Tibial artery (tissue), 4 donors: ENCODE measurements around the gene ABLIM2.

Source experiments
- DNase-seq, 2 donors: peaks; one replicate each; pipeline ENCODE4 v3.0.0-alpha.2; 2019
- H3K27ac ChIP-seq, 2 donors: fragments of 200-600 bp; sonication (generic) in 1 of 2; 1 replicate in 1 of 2; 2 replicates in 1 of 2; pipeline ENCODE4 v1.5.1; 2018 to 2019; ENCODE audit warnings: mild to moderate bottlenecking in 1 of 2
- H3K27me3 ChIP-seq, 2 donors: fragments of 200-600 bp; sonication (generic) in 1 of 2; one replicate each; pipeline versions ENCODE4 v1.5.1 to v1.6.0; 2016 to 2019
- H3K36me3 ChIP-seq, 3 donors: fragments of 200-600 bp; sonication (generic) in 2 of 3; one replicate each; pipeline ENCODE4 v1.5.1; 2016 to 2019; ENCODE audit warnings: mild to moderate bottlenecking in 2 of 3
- H3K4me1 ChIP-seq, 4 donors: fragments of 200-600 bp; sonication (generic) in 2 of 4; 1 replicate in 3 of 4; 2 replicates in 1 of 4; pipeline ENCODE4 v1.5.1; 2016 to 2019
- H3K4me3 ChIP-seq, 2 donors: fragments of 200-600 bp; sonication (generic) in 1 of 2; 1 replicate in 1 of 2; 2 replicates in 1 of 2; pipeline ENCODE4 v1.5.1; 2018 to 2019; ENCODE audit warnings: mild to moderate bottlenecking in 2 of 2
- H3K9me3 ChIP-seq, 3 donors: fragments of 200-600 bp; sonication (generic) in 1 of 3; one replicate each; pipeline ENCODE4 v1.5.1; 2016 to 2019
- intact Hi-C: fragments of 100-400 bp; cut with DNase I; formaldehyde crosslinking; loops from one replicate; pipeline ENCODE4 v1.15.0; 2023; ENCODE audit warnings: low total_unique reads
- TF ChIP-seq, protein P1 (sequence below), 2 experiments: fragments of 200-600 bp in 1 of 2; fragments of 450-650 bp in 1 of 2; IDR thresholded peaks; one replicate each; pipeline ENCODE4 v1.5.1; 2017 to 2019; ENCODE audit warnings: antibody characterized with exemption in 2 of 2, mild to moderate bottlenecking in 1 of 2, moderate library complexity in 1 of 2

ABLIM2 gene

DNA sequence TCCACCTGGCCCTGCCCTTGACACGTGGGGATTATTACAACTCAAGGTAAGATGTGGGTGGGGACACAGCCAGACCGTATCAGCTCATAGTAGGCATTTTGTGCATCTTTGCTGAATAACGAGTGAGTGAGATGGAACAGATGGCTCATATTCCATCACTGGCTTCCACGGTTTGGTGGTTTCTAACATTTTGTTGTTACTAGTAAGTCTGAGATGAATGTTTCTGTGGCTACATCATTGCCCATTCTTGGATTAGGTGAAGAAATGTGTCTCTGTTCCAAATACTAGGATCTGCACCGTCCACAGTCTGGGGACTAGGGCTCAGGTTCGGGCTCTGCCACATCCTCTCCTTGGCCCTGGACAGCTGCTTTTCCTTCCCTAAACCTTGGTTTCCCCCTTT, 3.6 kb downstream of the ABLIM2 start:
- no peaks in the 10 kb centered on the region for H3K36me3 ChIP-seq
- no peak overlapping the region for H3K27ac ChIP-seq
- H3K4me3 ChIP-seq = no peak overlapping the region
- peaks cover 0 to 36% (median 28%) of the 10 kb centered on the region in 4 donors for H3K4me1 ChIP-seq
- no peaks in the 10 kb centered on the region for H3K27me3 ChIP-seq
- intact Hi-C loops = loop anchor here (5.0 kb wide), 1 partner anchor 272 kb away; no protein-coding TSS in a partner anchor
- no peaks in the 10 kb centered on the region for H3K9me3 ChIP-seq
- no peak for DNase-seq
- TF ChIP-seq, protein P1, sequence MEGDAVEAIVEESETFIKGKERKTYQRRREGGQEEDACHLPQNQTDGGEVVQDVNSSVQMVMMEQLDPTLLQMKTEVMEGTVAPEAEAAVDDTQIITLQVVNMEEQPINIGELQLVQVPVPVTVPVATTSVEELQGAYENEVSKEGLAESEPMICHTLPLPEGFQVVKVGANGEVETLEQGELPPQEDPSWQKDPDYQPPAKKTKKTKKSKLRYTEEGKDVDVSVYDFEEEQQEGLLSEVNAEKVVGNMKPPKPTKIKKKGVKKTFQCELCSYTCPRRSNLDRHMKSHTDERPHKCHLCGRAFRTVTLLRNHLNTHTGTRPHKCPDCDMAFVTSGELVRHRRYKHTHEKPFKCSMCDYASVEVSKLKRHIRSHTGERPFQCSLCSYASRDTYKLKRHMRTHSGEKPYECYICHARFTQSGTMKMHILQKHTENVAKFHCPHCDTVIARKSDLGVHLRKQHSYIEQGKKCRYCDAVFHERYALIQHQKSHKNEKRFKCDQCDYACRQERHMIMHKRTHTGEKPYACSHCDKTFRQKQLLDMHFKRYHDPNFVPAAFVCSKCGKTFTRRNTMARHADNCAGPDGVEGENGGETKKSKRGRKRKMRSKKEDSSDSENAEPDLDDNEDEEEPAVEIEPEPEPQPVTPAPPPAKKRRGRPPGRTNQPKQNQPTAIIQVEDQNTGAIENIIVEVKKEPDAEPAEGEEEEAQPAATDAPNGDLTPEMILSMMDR (IDR thresholded peaks at IDR 0.05) = no peak

DNA sequence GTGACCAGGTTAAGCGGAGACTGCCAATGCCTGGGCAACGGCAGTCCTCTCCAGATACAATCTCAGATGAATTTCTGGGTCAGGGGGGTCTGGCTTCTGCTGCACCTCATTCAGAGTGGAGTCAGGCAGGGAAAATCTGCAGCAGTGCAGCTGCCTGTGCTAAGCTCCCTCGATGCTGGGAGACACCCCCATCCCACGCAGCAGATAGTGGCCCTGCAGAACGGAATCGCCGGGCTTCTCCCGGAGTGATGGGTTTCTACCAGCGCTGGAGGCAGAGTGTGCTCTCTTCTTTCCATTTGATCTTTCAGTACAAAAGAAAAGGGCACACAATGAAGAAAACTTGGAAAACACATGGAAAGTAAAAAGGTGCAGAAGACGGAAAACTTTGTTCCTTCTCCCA, 5.2 kb downstream of the ABLIM2 start:
- intact Hi-C loops = no loop called here
- peaks cover 0 to 27% (median 19%) of the 10 kb centered on the region in 4 donors for H3K4me1 ChIP-seq
- no peak for DNase-seq
- no peaks in the 10 kb centered on the region for H3K27me3 ChIP-seq
- no peak overlapping the region for H3K4me3 ChIP-seq
- H3K36me3 ChIP-seq = no peaks in the 10 kb centered on the region
- TF ChIP-seq, protein P1 (IDR thresholded peaks at IDR 0.05) = no peak
- H3K27ac ChIP-seq = no peak overlapping the region
- no peaks in the 10 kb centered on the region for H3K9me3 ChIP-seq

DNA sequence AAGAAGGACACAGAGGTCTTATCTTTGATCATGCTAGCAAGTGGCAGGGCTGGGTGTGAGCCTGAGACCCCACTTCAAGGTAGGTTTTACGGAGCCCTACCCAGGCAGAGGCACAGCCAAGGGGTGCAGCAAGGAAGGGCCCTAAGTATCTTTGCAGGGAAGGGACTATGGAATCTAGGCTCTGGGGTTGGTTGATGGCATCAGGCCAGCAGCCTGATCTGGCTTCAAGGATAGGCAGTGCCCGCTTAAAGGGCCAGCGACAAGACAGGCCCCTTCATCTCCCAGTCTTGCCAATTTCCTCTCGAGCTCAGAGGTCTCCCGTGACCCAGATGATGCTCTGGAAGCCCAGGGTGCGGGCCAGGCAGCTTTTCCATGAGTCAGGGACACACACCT, 5.8 kb downstream of the ABLIM2 start:
- TF ChIP-seq, protein P1 (IDR thresholded peaks at IDR 0.05) = no peak
- Histone ChIP-seq H3K4me3 (no peak overlapping the region), H3K27ac (no peak overlapping the region), H3K9me3 (no peaks in the 10 kb centered on the region), H3K27me3 (no peaks in the 10 kb centered on the region), H3K4me1 (peaks cover 0 to 22% (median 14%) of the 10 kb centered on the region in 4 donors), H3K36me3 (no peaks in the 10 kb centered on the region)
- no peak for DNase-seq
- intact Hi-C loops = no loop called here

DNA sequence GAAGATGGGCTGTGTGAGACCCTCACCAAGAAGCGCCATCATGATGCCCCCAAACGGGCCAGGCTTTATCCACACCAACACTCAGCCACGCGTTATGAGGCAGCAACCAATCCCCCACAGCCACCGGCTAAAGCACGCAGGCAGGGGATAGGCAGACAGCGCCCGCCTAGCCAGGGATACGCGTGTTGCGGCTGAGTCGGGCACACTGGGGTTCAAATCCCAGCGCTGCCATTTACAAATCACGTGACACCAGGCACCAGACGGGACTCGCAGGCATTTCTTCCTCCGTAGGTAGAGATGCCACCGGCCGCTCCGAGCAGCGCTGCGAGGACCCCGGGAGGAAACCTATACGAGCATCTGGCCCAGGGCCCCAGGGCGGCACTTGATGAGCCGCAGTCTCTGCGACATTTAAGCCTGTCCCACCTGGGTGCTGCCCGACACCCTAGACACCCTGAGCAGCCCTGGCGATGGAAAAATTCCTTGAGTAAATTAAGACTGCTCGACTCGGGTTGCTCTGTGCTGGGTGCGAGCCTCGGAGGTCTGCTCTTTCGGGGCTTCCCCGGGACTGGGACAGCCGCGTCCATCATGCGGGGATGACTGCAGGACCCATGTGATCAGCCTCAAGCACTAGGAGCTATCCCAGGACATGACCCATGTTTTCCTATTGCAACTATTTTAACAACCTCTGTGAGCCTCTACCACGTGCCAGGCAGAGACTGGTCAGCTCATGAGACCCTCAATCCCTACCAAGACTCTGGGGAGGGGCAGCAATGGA, 6.3 kb downstream of the ABLIM2 start:
- Histone ChIP-seq H3K9me3 (no peaks in the 10 kb centered on the region), H3K27ac (no peak overlapping the region), H3K36me3 (no peaks in the 10 kb centered on the region), H3K4me3 (no peak overlapping the region), H3K4me1 (peaks cover 0 to 16% (median 9%) of the 10 kb centered on the region in 4 donors), H3K27me3 (no peaks in the 10 kb centered on the region)
- intact Hi-C loops = no loop called here
- no peak for DNase-seq
- TF ChIP-seq, protein P1 (IDR thresholded peaks at IDR 0.05) = no peak

DNA sequence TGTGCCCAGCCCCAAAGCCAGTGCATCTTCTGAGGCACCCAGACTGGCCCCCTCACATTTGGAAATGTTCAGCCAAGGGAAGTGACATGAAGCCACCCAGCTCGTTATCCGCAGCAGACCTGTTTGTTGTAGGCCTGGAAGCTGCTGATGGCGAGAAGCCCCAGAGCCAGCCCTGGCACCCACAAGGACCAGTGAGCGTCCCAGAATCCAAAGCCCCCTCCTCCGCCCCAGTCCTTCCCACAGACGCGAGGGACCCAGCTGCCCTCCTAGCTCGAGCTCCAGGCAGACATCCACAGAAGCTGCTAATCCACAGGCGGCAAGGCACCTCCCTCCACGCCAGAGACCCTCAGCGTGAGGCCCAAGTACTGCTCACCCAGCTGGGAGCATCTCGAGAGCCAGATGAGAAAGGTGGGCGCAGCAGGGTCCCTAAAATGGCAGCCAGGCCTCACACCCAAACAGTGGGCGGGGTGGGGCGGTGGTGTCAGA, 7.4 kb downstream of the ABLIM2 start:
- H3K4me1 ChIP-seq = peaks cover 0 to 13% (median 5%) of the 10 kb centered on the region in 4 donors
- H3K4me3 ChIP-seq = no peak overlapping the region
- DNase-seq = no peak
- TF ChIP-seq, protein P1 (IDR thresholded peaks at IDR 0.05) = no peak
- no peaks in the 10 kb centered on the region for H3K9me3 ChIP-seq
- no peaks in the 10 kb centered on the region for H3K27me3 ChIP-seq
- no peaks in the 10 kb centered on the region for H3K36me3 ChIP-seq
- intact Hi-C loops = no loop called here
- no peak overlapping the region for H3K27ac ChIP-seq
